Keratinocyte (primary cell): ENCODE results near the gene LHFPL2. TPM values are rescaled to one million over a fixed set of nuclear protein-coding genes. Genes with fewer than 3 reads are reported as not detected.

Experiments
- DNase-seq: peaks from one replicate; pipeline ENCODE4 v3.0.0-alpha.2; 2011; ENCODE audit warnings: low read depth, missing footprints, low spot score
- FAIRE-seq: peaks from 2 replicates; lab custom pipeline; 2011; peaks lifted over from hg19 to GRCh38; lab: Jason Lieb, UNC
- H2AFZ ChIP-seq: 2 replicates; pipeline ENCODE4 v1.6.0; 2012; ENCODE audit warnings: low read length, control low read depth, inconsistent platforms; ENCODE audit not compliant: control insufficient read depth
- H3K27ac ChIP-seq: 2 replicates; pipeline ENCODE4 v1.5.1; 2011; ENCODE audit warnings: low read length; ENCODE audit not compliant: control insufficient read depth, insufficient read depth
- H3K27me3 ChIP-seq: 3 replicates; pipeline ENCODE4 v1.6.0; 2011; ENCODE audit warnings: low read length; ENCODE audit not compliant: control insufficient read depth, insufficient read depth; ENCODE audit errors: extremely low read depth
- H3K36me3 ChIP-seq, 2 experiments: 2 replicates in 1 of 2; 3 replicates in 1 of 2; pipeline ENCODE4 v1.5.1; 2011; ENCODE audit warnings: low read length in 2 of 2, mild to moderate bottlenecking in 1 of 2; ENCODE audit not compliant: control insufficient read depth in 2 of 2, insufficient read depth in 2 of 2; ENCODE audit errors: extremely low read depth in 1 of 2
- H3K4me1 ChIP-seq: 3 replicates; pipeline ENCODE4 v1.5.1; 2011; ENCODE audit warnings: low read length; ENCODE audit not compliant: control insufficient read depth, insufficient read depth; ENCODE audit errors: extremely low read depth
- H3K4me2 ChIP-seq: 3 replicates; pipeline ENCODE4 v1.6.0; 2011; ENCODE audit warnings: low read depth, low read length; ENCODE audit not compliant: control insufficient read depth, insufficient read depth; ENCODE audit errors: extremely low read depth
- H3K4me3 ChIP-seq, 3 experiments: fragments of 200-600 bp in 1 of 3; sonication (generic) in 1 of 3; 2 replicates in 2 of 3; 3 replicates in 1 of 3; pipeline ENCODE4 v1.5.1; 2011 to 2016; ENCODE audit warnings: low read length in 3 of 3, mild to moderate bottlenecking in 3 of 3, control low read depth in 2 of 3, inconsistent platforms in 1 of 3, low read depth in 1 of 3, mixed read lengths in 1 of 3, mixed run types in 1 of 3, moderate library complexity in 1 of 3; ENCODE audit not compliant: control insufficient read depth in 2 of 3, insufficient read depth in 2 of 3; ENCODE audit errors: extremely low read depth in 1 of 3
- H3K79me2 ChIP-seq: 2 replicates; pipeline ENCODE4 v1.6.0; 2012; ENCODE audit warnings: low read length; ENCODE audit not compliant: control insufficient read depth, insufficient read depth
- H3K9ac ChIP-seq: 3 replicates; pipeline ENCODE4 v1.6.0; 2011; ENCODE audit warnings: low read length; ENCODE audit not compliant: control insufficient read depth, insufficient read depth; ENCODE audit errors: extremely low read depth
- H3K9me1 ChIP-seq: 3 replicates; pipeline ENCODE4 v1.6.0; 2011; ENCODE audit warnings: low read length; ENCODE audit not compliant: control insufficient read depth, insufficient read depth; ENCODE audit errors: extremely low read depth
- H3K9me3 ChIP-seq: 2 replicates; pipeline ENCODE4 v1.5.1; 2012; ENCODE audit warnings: low read depth, low read length; ENCODE audit not compliant: control insufficient read depth
- H4K20me1 ChIP-seq: 3 replicates; pipeline ENCODE4 v1.6.0; 2011; ENCODE audit warnings: low read length; ENCODE audit not compliant: control insufficient read depth, insufficient read depth; ENCODE audit errors: extremely low read depth
- EZH2 ChIP-seq: IDR thresholded peaks from one replicate; pipeline ENCODE4 v1.6.1; 2012; ENCODE audit warnings: inconsistent platforms, mild to moderate bottlenecking, low read length, moderate library complexity
- dilution Hi-C: fragments of 300-500 bp; cut with MboI; formaldehyde crosslinking; loops from one replicate; pipeline ENCODE4 v1.7.0; 2020; ENCODE audit warnings: low sequenced_read_pairs; ENCODE audit not compliant: extremely low pct_ligation_motif_present
- polyA plus RNA-seq, 5 experiments: library from polyadenylated mRNA; depleted of rRNA in 3 of 5; stranded (reverse) in 3 of 5; stranded (forward) in 1 of 5; unstranded in 1 of 5; fragments of >200 nt; gene quantifications; 1 replicate in 1 of 5; 2 replicates in 3 of 5; 3 replicates in 1 of 5; pipeline versions ENCODE4 v1.2.1 to v1.2.3, GENCODE V29; 2011 to 2012; ENCODE audit warnings: missing spikeins in 2 of 5, low read depth in 1 of 5, low replicate concordance in 1 of 5
- TF ChIP-seq, protein P1 (sequence below), 3 experiments: IDR thresholded peaks in 1 of 3; conservative IDR thresholded peaks in 1 of 3; optimal IDR thresholded peaks in 1 of 3; 2 replicates in 2 of 3; 3 replicates in 1 of 3; pipeline versions ENCODE3 to v1.5.1; 2011; ENCODE audit warnings: low read length in 3 of 3, mild to moderate bottlenecking in 3 of 3, moderate library complexity in 2 of 3, control low read depth in 1 of 3, inconsistent platforms in 1 of 3; ENCODE audit not compliant: insufficient read depth in 2 of 3; ENCODE audit errors: extremely low read depth in 1 of 3

LHFPL2 gene
- polyA plus RNA-seq, 1 donor (not counting 4 experiments of a cell fraction or from before 2014, with no cell fraction given): 11.4 TPM

- TF ChIP-seq EZH2: no peak
- TF ChIP-seq, protein P1, sequence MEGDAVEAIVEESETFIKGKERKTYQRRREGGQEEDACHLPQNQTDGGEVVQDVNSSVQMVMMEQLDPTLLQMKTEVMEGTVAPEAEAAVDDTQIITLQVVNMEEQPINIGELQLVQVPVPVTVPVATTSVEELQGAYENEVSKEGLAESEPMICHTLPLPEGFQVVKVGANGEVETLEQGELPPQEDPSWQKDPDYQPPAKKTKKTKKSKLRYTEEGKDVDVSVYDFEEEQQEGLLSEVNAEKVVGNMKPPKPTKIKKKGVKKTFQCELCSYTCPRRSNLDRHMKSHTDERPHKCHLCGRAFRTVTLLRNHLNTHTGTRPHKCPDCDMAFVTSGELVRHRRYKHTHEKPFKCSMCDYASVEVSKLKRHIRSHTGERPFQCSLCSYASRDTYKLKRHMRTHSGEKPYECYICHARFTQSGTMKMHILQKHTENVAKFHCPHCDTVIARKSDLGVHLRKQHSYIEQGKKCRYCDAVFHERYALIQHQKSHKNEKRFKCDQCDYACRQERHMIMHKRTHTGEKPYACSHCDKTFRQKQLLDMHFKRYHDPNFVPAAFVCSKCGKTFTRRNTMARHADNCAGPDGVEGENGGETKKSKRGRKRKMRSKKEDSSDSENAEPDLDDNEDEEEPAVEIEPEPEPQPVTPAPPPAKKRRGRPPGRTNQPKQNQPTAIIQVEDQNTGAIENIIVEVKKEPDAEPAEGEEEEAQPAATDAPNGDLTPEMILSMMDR (optimal IDR thresholded peaks at IDR 0.05 in 1 of 3, IDR thresholded peaks at IDR 0.05 in 1 of 3, conservative IDR thresholded peaks at IDR 0.05 in 1 of 3; ENCODE audit: extremely low read depth in 1 of 3, insufficient read depth in 2 of 3, low read length in 3 of 3): no peak
- no peak for FAIRE-seq
- Histone ChIP-seq H3K27ac (no peak overlapping the region), H3K27me3 (no peaks in the 10 kb centered on the region), H3K9me3 (no peaks in the 10 kb centered on the region), H3K9me1 (peaks cover 7% of the 10 kb centered on the region), H3K4me3 (no peak overlapping the region), H3K79me2 (peaks cover 4% of the 10 kb centered on the region), H3K9ac (no peak overlapping the region), H3K36me3 (peaks cover 0 to 3% of the 10 kb centered on the region in 2 experiments), H2AFZ (no peak overlapping the region), H4K20me1 (no peaks in the 10 kb centered on the region), H3K4me2 (no peak overlapping the region), H3K4me1 (peaks cover 32% of the 10 kb centered on the region)
- DNase-seq: no peak
- dilution Hi-C loops: no loop called here
Measured at GRCh38 chr5:78506261-78507024, 142.1 kb downstream of the LHFPL2 start.

DNA sequence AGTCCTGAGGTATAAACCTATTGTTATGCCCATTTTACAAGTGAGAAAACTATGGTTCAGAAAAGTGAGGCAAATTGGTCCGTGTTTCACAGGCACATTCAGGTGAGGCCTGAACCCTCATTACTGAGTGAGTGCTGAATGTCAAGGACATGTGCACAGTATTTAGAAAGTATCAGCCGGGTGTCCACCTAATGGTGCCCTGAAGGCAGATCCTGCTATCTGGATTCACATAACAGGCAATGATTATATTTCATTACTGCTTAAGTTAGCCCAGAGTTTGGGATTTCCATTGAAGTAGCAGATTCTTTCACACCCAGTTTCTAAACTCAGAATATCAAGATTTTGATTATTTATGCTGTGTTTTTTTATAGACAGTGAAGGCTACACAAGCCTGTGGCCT is 142.7 kb downstream of the LHFPL2 start:
- Histone ChIP-seq H3K4me3 (no peak overlapping the region), H2AFZ (no peak overlapping the region), H3K4me1 (peaks cover 35% of the 10 kb centered on the region), H3K9me1 (peaks cover 10% of the 10 kb centered on the region), H3K9ac (peak overlapping the region; percentile 31), H3K4me2 (no peak overlapping the region), H3K27ac (peak overlapping the region; percentile 89), H3K79me2 (peaks cover 5% of the 10 kb centered on the region), H3K27me3 (no peaks in the 10 kb centered on the region), H4K20me1 (no peaks in the 10 kb centered on the region), H3K9me3 (no peaks in the 10 kb centered on the region), H3K36me3 (peaks cover 0 to 3% of the 10 kb centered on the region in 2 experiments)
- FAIRE-seq (no peak), DNase-seq (no peak)
- TF ChIP-seq, protein P1 (optimal IDR thresholded peaks at IDR 0.05 in 1 of 3, IDR thresholded peaks at IDR 0.05 in 1 of 3, conservative IDR thresholded peaks at IDR 0.05 in 1 of 3; ENCODE audit: extremely low read depth in 1 of 3, insufficient read depth in 2 of 3, low read length in 3 of 3): no peak
- no peak for TF ChIP-seq EZH2
- dilution Hi-C loops: no loop called here
